Mesenchymal stem cell (in vitro differentiated cells and primary cell): ENCODE results near the gene KCNQ5.

Source experiments
- DNase-seq: peaks from one replicate; pipeline ENCODE4 v3.0.0-alpha.2; 2013
- H2AFZ ChIP-seq: one replicate; pipeline ENCODE4 v1.6.1; 2013; ENCODE audit warnings: low read depth, mild to moderate bottlenecking, control low read depth, inconsistent platforms, low read length, moderate library complexity
- H2AK5ac ChIP-seq: 2 replicates; pipeline ENCODE4 v1.6.1; 2013; ENCODE audit warnings: low read length, moderate library complexity, mild to moderate bottlenecking, inconsistent platforms; ENCODE audit not compliant: severe bottlenecking
- H2BK120ac ChIP-seq: one replicate; pipeline ENCODE4 v1.6.1; 2013; ENCODE audit warnings: low read depth, mild to moderate bottlenecking, inconsistent platforms, low read length, moderate library complexity
- H2BK12ac ChIP-seq, 2 experiments: one replicate each; pipeline ENCODE4 v1.6.1; 2013; ENCODE audit warnings: inconsistent platforms in 2 of 2, low read length in 2 of 2, mild to moderate bottlenecking in 2 of 2, moderate library complexity in 2 of 2, control low read depth in 1 of 2
- H2BK15ac ChIP-seq: one replicate; pipeline ENCODE4 v1.6.1; 2013; ENCODE audit warnings: mild to moderate bottlenecking, low read depth, inconsistent platforms; ENCODE audit not compliant: poor library complexity, severe bottlenecking
- H2BK5ac ChIP-seq: 2 replicates; pipeline ENCODE4 v1.6.1; 2013; ENCODE audit warnings: low read depth, mild to moderate bottlenecking, low read length, control low read depth, inconsistent platforms; ENCODE audit not compliant: poor library complexity, severe bottlenecking
- H3K14ac ChIP-seq, 2 experiments: one replicate each; pipeline ENCODE4 v1.6.1; 2013; ENCODE audit warnings: inconsistent platforms in 2 of 2, low read length in 2 of 2, control low read depth in 1 of 2, mild to moderate bottlenecking in 1 of 2, moderate library complexity in 1 of 2
- H3K18ac ChIP-seq, 2 experiments: one replicate each; pipeline ENCODE4 v1.6.1; 2013; ENCODE audit warnings: inconsistent platforms in 2 of 2, low read length in 2 of 2, control low read depth in 1 of 2, low read depth in 1 of 2, mild to moderate bottlenecking in 1 of 2
- H3K23ac ChIP-seq, 2 experiments: one replicate each; pipeline ENCODE4 v1.6.1; 2013; ENCODE audit warnings: inconsistent platforms in 2 of 2, low read length in 2 of 2, mild to moderate bottlenecking in 2 of 2, moderate library complexity in 2 of 2, control low read depth in 1 of 2
- H3K27ac ChIP-seq: 2 replicates; pipeline ENCODE4 v1.5.1; 2013; ENCODE audit warnings: mild to moderate bottlenecking, moderate library complexity, low read length, control low read depth, inconsistent platforms; ENCODE audit not compliant: poor library complexity, severe bottlenecking
- H3K27me3 ChIP-seq, 2 experiments: 2 replicates each; pipeline versions ENCODE4 v1.6.1 to v1.7.0; 2013; ENCODE audit warnings: low read length in 2 of 2, mild to moderate bottlenecking in 2 of 2, moderate library complexity in 2 of 2, control low read depth in 1 of 2, inconsistent platforms in 1 of 2; ENCODE audit not compliant: control insufficient read depth in 1 of 2, insufficient read depth in 1 of 2
- H3K36me3 ChIP-seq, 2 experiments: 2 replicates each; pipeline versions ENCODE4 v1.6.1 to v1.7.0; 2013; ENCODE audit warnings: low read length in 2 of 2, control low read depth in 1 of 2, inconsistent platforms in 1 of 2, low read depth in 1 of 2, mild to moderate bottlenecking in 1 of 2; ENCODE audit not compliant: insufficient read depth in 2 of 2, control insufficient read depth in 1 of 2
- H3K4ac ChIP-seq, 2 experiments: one replicate each; pipeline ENCODE4 v1.6.1; 2013; ENCODE audit warnings: inconsistent platforms in 2 of 2, low read length in 2 of 2, mild to moderate bottlenecking in 2 of 2, moderate library complexity in 2 of 2, control low read depth in 1 of 2, low read depth in 1 of 2
- H3K4me1 ChIP-seq: 2 replicates; pipeline ENCODE4 v1.6.1; 2013; ENCODE audit warnings: low read depth, low read length, control low read depth; ENCODE audit not compliant: control insufficient read depth, insufficient read depth
- H3K4me2 ChIP-seq: 2 replicates; pipeline ENCODE4 v1.6.1; 2013; ENCODE audit warnings: low read length, mild to moderate bottlenecking, inconsistent platforms; ENCODE audit not compliant: poor library complexity, severe bottlenecking
- H3K4me3 ChIP-seq, 2 experiments: 2 replicates each; pipeline versions ENCODE4 v1.5.1 to v1.7.0; 2013; ENCODE audit warnings: low read length in 2 of 2, mild to moderate bottlenecking in 2 of 2, control low read depth in 1 of 2, low read depth in 1 of 2; ENCODE audit not compliant: insufficient read depth in 1 of 2
- H3K79me1 ChIP-seq: replicated peaks from 2 replicates; pipeline ENCODE4 v1.6.1; 2013; ENCODE audit warnings: mild to moderate bottlenecking, control low read depth, low read length, inconsistent platforms; ENCODE audit not compliant: poor library complexity, severe bottlenecking
- H3K9ac ChIP-seq: 2 replicates; pipeline ENCODE4 v1.7.0; 2013; ENCODE audit warnings: mild to moderate bottlenecking, low read length, moderate library complexity
- H3K9me3 ChIP-seq: 2 replicates; pipeline ENCODE4 v1.7.0; 2013; ENCODE audit warnings: mild to moderate bottlenecking, low read length; ENCODE audit not compliant: control insufficient read depth
- H4K8ac ChIP-seq: one replicate; pipeline ENCODE4 v1.6.1; 2013; ENCODE audit warnings: inconsistent platforms, mild to moderate bottlenecking, low read length, moderate library complexity
- H4K91ac ChIP-seq: one replicate; pipeline ENCODE4 v1.6.1; 2013; ENCODE audit warnings: mild to moderate bottlenecking, low read length, inconsistent platforms
- WGBS: methylation state at CpG from one replicate; pipeline ENCODE4 v1.1.7; 2013; ENCODE audit warnings: mixed read lengths; 5-methylcytosine and 5-hydroxymethylcytosine counted together

KCNQ5 gene

GRCh38 chr6:73011945-73012344 lies 390.1 kb downstream of the KCNQ5 start:
- no peak for DNase-seq
- no peak overlapping the region for H2BK120ac ChIP-seq
- no peak overlapping the region for H3K4me3 ChIP-seq
- no peaks in the 10 kb centered on the region for H3K79me1 ChIP-seq
- WGBS = 96% methylated on average over 3 of the region's 3 CpGs
- peaks cover 7% of the 10 kb centered on the region for H3K9me3 ChIP-seq
- H3K27me3 ChIP-seq = no peaks in the 10 kb centered on the region
- H4K8ac ChIP-seq = no peak overlapping the region
- H3K4ac ChIP-seq = no peak overlapping the region
- no peak overlapping the region for H3K4me2 ChIP-seq
- no peak overlapping the region for H3K9ac ChIP-seq
- H3K14ac ChIP-seq = no peak overlapping the region
- no peak overlapping the region for H2BK12ac ChIP-seq
- no peak overlapping the region for H2BK15ac ChIP-seq
- H2AK5ac ChIP-seq = no peak overlapping the region
- H3K27ac ChIP-seq = no peak overlapping the region
- H3K23ac ChIP-seq = no peak overlapping the region
- H3K36me3 ChIP-seq = no peaks in the 10 kb centered on the region
- no peak overlapping the region for H2AFZ ChIP-seq
- H4K91ac ChIP-seq = no peak overlapping the region
- no peak overlapping the region for H3K18ac ChIP-seq
- no peak overlapping the region for H2BK5ac ChIP-seq
- H3K4me1 ChIP-seq = no peaks in the 10 kb centered on the region

GRCh38 chr6:73017476-73017875 lies 395.6 kb downstream of the KCNQ5 start:
- Histone ChIP-seq H3K36me3 (no peaks in the 10 kb centered on the region), H3K27me3 (peaks cover 0 to 9% of the 10 kb centered on the region in 2 experiments), H2AK5ac (no peak overlapping the region), H2BK12ac (no peak overlapping the region), H3K4me2 (no peak overlapping the region), H4K91ac (no peak overlapping the region), H3K27ac (no peak overlapping the region), H3K4me3 (no peak overlapping the region), H2BK5ac (no peak overlapping the region), H2BK120ac (no peak overlapping the region), H4K8ac (no peak overlapping the region), H3K18ac (no peak overlapping the region), H3K4me1 (no peaks in the 10 kb centered on the region), H3K9me3 (no peaks in the 10 kb centered on the region), H2AFZ (no peak overlapping the region), H3K14ac (no peak overlapping the region), H3K9ac (no peak overlapping the region), H3K23ac (no peak overlapping the region), H3K79me1 (no peaks in the 10 kb centered on the region), H2BK15ac (no peak overlapping the region), H3K4ac (no peak overlapping the region)
- 43% methylated on average over 2 of the region's 2 CpGs for WGBS
- no peak for DNase-seq

- no peak overlapping the region for H4K8ac ChIP-seq
- 83% methylated on average over 1 of the region's 1 CpG for WGBS
- no peaks in the 10 kb centered on the region for H3K36me3 ChIP-seq
Measured at GRCh38 chr6:73024598-73024997, 402.7 kb downstream of the KCNQ5 start.

GRCh38 chr6:73027691-73028090 lies 405.8 kb downstream of the KCNQ5 start:
- Histone ChIP-seq H3K4me1 (no peaks in the 10 kb centered on the region), H4K8ac (no peak overlapping the region), H2AK5ac (no peak overlapping the region), H2BK15ac (no peak overlapping the region), H3K36me3 (no peaks in the 10 kb centered on the region), H3K27me3 (no peaks in the 10 kb centered on the region), H3K9me3 (no peaks in the 10 kb centered on the region), H3K9ac (no peak overlapping the region), H3K27ac (no peak overlapping the region), H3K4ac (no peak overlapping the region), H3K23ac (no peak overlapping the region), H4K91ac (no peak overlapping the region), H2AFZ (no peak overlapping the region), H3K4me2 (no peak overlapping the region), H3K18ac (no peak overlapping the region), H2BK120ac (no peak overlapping the region), H3K79me1 (no peaks in the 10 kb centered on the region), H3K14ac (no peak overlapping the region), H3K4me3 (no peak overlapping the region), H2BK5ac (no peak overlapping the region), H2BK12ac (no peak overlapping the region)
- no peak for DNase-seq

More at GRCh38 chr6:73024598-73024997, 402.7 kb downstream of the KCNQ5 start:
- no peak overlapping the region for H2AFZ ChIP-seq
- no peak overlapping the region for H3K18ac ChIP-seq
- H3K27ac ChIP-seq = no peak overlapping the region
- H3K14ac ChIP-seq = no peak overlapping the region
- H3K27me3 ChIP-seq = peaks cover 0 to 9% of the 10 kb centered on the region in 2 experiments
- no peak overlapping the region for H4K91ac ChIP-seq
- H3K23ac ChIP-seq = no peak overlapping the region
- no peak overlapping the region for H2AK5ac ChIP-seq
- no peak overlapping the region for H3K9ac ChIP-seq
- H3K79me1 ChIP-seq = no peaks in the 10 kb centered on the region
- H3K4me3 ChIP-seq = no peak overlapping the region
- no peak overlapping the region for H3K4ac ChIP-seq
- no peak overlapping the region for H2BK120ac ChIP-seq
- H3K9me3 ChIP-seq = no peaks in the 10 kb centered on the region
- H3K4me2 ChIP-seq = no peak overlapping the region
- H3K4me1 ChIP-seq = no peaks in the 10 kb centered on the region
- no peak overlapping the region for H2BK15ac ChIP-seq
- DNase-seq = no peak
- no peak overlapping the region for H2BK5ac ChIP-seq
- no peak overlapping the region for H2BK12ac ChIP-seq
